Right atrium auricular region (tissue), 2 donors: ENCODE results near the gene MAGI2. TPM values are rescaled to one million over a fixed set of nuclear protein-coding genes. Genes with fewer than 3 reads are reported as not detected.

ENCODE experiments used
- DNase-seq: peaks from one replicate; pipeline ENCODE4 v3.0.0-alpha.2; 2019; ENCODE audit warnings: low spot score
- H3K27ac ChIP-seq, 2 donors: fragments of 200-600 bp; sonication (generic); 1 replicate in 1 of 2; 2 replicates in 1 of 2; pipeline ENCODE4 v1.5.1; 2016 to 2019
- H3K27me3 ChIP-seq, 2 donors: fragments of 200-600 bp; sonication (generic); one replicate each; pipeline versions ENCODE4 v1.5.1 to v1.6.0; 2017 to 2019
- H3K36me3 ChIP-seq: fragments of 200-600 bp; sonication (generic); one replicate; pipeline ENCODE4 v1.5.1; 2016
- H3K4me1 ChIP-seq, 2 donors: fragments of 200-600 bp; sonication (generic); one replicate each; pipeline versions ENCODE4 v1.5.1 to v1.6.0; 2017 to 2019
- H3K4me3 ChIP-seq, 2 donors: fragments of 200-600 bp; sonication (generic); 1 replicate in 1 of 2; 2 replicates in 1 of 2; pipeline ENCODE4 v1.5.1; 2017 to 2019; ENCODE audit warnings: mild to moderate bottlenecking in 1 of 2, moderate library complexity in 1 of 2
- H3K9me3 ChIP-seq, 2 donors: fragments of 200-600 bp; sonication (generic); one replicate each; pipeline ENCODE4 v1.5.1; 2019
- CTCF ChIP-seq, 2 donors: fragments of 200-600 bp; sonication (generic); IDR thresholded peaks; one replicate each; pipeline ENCODE4 v1.5.1; 2019; ENCODE audit warnings: antibody characterized with exemption in 2 of 2
- total RNA-seq, 2 donors: library from RNA; depleted of rRNA; stranded (reverse); fragments of >200 nt; gene quantifications; one replicate each; pipeline ENCODE4 v1.1.0, GENCODE V29; 2016

MAGI2 gene
- total RNA-seq, 2 donors from 2014 or later, result 5.9 to 6.0 TPM

DNA sequence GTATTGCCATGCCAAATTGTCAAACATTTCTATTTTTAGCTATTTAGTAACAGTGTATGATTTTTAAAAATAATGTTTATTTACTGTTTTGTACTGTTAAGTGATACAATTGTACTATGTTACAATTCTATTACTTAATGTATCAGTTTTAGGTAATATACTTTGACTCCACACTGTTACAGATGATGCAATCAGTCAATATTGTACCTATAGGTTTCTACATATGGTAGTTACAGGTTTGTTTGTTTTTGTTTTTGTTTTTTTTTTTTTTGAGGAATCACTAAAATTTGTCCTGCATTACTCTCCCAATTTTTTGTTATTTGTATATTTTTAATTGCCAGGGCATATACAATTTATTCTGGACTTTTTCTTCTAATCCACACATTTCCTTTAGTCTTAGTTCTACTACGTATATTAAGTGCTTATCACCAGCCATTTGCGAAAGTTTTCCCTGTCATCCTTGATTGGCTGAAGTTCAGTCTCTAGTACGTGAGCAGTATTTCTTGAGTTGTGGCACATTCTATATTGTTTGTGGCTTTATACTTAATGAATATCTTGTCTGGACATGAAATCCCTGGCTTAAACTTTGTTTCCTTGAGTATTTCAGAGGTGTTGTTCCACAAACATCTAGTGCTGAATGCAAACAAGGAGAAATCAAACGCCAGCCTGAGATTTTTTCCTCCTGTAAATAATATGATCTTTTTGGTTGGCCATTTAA, 114.1 kb downstream of the MAGI2 start:
- no peak overlapping the region for H3K4me3 ChIP-seq
- TF ChIP-seq CTCF (IDR thresholded peaks at IDR 0.05), result no peak
- no peaks in the 10 kb centered on the region for H3K36me3 ChIP-seq
- no peak for DNase-seq
- no peaks in the 10 kb centered on the region for H3K9me3 ChIP-seq
- no peaks in the 10 kb centered on the region for H3K27me3 ChIP-seq
- H3K27ac ChIP-seq, result no peak overlapping the region
- H3K4me1 ChIP-seq, result no peaks in the 10 kb centered on the region

DNA sequence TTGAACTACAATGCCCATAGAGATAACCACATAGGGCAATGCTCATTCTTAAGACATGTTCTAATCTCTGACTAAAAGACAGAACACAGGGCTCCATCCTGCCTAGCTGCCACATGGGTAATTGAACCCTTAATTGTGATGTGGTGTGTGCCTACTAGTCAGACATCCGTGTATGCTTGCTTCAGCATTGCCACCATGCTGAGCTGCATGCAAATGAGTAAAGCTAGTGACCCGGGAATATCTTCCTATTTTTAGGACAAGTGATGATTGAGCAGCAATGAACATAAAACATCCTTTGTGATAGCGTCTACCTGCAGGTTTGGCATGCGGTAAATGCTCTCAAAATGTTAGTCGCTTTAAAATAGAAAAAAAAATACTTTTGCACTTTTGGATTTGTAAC, 115.8 kb downstream of the MAGI2 start:
- Histone ChIP-seq H3K4me3 (no peak overlapping the region), H3K27me3 (no peaks in the 10 kb centered on the region), H3K36me3 (no peaks in the 10 kb centered on the region), H3K27ac (no peak overlapping the region), H3K9me3 (no peaks in the 10 kb centered on the region), H3K4me1 (no peaks in the 10 kb centered on the region)
- DNase-seq, result no peak
- TF ChIP-seq CTCF (IDR thresholded peaks at IDR 0.05), result no peak

DNA sequence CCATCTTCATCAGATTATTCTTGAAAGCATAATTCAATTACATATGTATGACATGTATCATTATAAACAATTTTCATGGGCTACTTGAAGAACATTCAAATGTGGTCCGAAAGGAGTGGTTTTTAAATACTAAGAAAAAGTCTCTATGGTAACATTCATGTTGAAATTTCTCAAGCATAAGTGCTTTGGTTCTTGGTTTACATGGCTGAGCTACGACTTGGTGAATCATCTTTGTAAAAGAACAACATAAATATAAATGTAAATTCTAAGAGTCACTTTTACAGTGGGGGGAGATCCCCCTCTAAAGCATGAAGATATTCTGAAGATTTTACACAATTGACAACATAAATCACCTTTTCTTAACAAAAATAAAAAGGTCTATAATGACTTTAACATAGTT, 118.6 kb downstream of the MAGI2 start:
- no peak for TF ChIP-seq CTCF (IDR thresholded peaks at IDR 0.05)
- Histone ChIP-seq H3K27ac (no peak overlapping the region), H3K9me3 (no peaks in the 10 kb centered on the region), H3K4me3 (no peak overlapping the region), H3K36me3 (no peaks in the 10 kb centered on the region), H3K4me1 (no peaks in the 10 kb centered on the region), H3K27me3 (no peaks in the 10 kb centered on the region)
- DNase-seq, result no peak

DNA sequence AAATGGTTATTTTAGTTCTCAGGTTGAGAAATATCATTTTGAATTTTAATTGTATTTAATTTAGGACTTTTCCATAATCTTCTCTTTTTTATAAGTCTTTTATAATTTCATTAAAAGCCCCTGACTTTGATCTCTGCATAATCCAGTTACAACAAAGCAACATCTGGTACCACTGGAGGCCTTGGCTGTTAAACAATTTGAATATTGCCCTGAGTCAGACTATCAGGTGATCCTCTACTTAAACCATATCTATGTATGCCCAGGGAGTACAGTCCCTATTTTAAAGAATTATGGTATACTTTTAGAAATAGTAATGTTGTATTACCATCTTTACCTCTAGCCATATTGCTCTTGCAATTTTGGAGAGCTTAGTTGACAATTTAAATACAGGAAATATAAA, 119.1 kb downstream of the MAGI2 start:
- Histone ChIP-seq H3K27me3 (no peaks in the 10 kb centered on the region), H3K9me3 (no peaks in the 10 kb centered on the region), H3K4me3 (no peak overlapping the region), H3K27ac (no peak overlapping the region), H3K36me3 (no peaks in the 10 kb centered on the region), H3K4me1 (no peaks in the 10 kb centered on the region)
- no peak for DNase-seq
- TF ChIP-seq CTCF (IDR thresholded peaks at IDR 0.05), result no peak

- TF ChIP-seq CTCF (IDR thresholded peaks at IDR 0.05), result no peak
- H3K27ac ChIP-seq, result no peak overlapping the region
These were observed 121.4 kb downstream of the MAGI2 start for GRCh38 chr7:79332091-79332490.

DNA sequence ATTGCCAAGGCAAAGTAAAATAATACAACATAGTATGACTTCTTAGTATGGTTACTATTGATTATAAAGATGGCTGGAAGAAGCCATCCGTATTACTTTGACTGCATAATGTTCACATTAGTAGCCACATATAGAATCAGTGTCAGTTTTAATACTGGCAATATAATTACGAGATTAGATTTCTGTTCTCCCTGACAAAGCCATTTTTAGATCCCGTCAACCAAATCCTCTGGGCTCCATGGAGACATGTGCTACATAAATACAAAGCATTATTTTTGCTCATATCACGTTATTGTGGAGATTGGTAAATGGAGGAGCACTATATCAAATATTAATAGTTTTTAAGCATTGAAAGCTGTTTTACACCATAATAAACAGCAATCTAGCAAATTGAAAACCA, 124.0 kb downstream of the MAGI2 start:
- no peaks in the 10 kb centered on the region for H3K36me3 ChIP-seq
- H3K9me3 ChIP-seq, result no peaks in the 10 kb centered on the region
- no peak for DNase-seq
- H3K27me3 ChIP-seq, result no peaks in the 10 kb centered on the region
- no peaks in the 10 kb centered on the region for H3K4me1 ChIP-seq
- no peak overlapping the region for H3K27ac ChIP-seq
- H3K4me3 ChIP-seq, result no peak overlapping the region
- TF ChIP-seq CTCF (IDR thresholded peaks at IDR 0.05), result no peak

More at GRCh38 chr7:79332091-79332490, 121.4 kb downstream of the MAGI2 start:
- Histone ChIP-seq H3K4me3 (no peak overlapping the region), H3K4me1 (no peaks in the 10 kb centered on the region), H3K36me3 (no peaks in the 10 kb centered on the region), H3K27me3 (no peaks in the 10 kb centered on the region), H3K9me3 (no peaks in the 10 kb centered on the region)
- DNase-seq, result no peak
